LHCN-M2 (cell line): ENCODE data around the gene RBM26. TPM values are rescaled to one million over a fixed set of nuclear protein-coding genes. Genes with fewer than 3 reads are reported as not detected.

Experiments used
- DNase-seq: peaks from one replicate; pipeline ENCODE4 v3.0.0-alpha.2; 2012; ENCODE audit warnings: low read depth
- polyA plus RNA-seq: library from polyadenylated mRNA; unstranded; fragments of >200 nt; gene quantifications from one replicate; pipeline ENCODE4 v1.2.1, GENCODE V29; 2012; ENCODE audit warnings: missing spikeins
- total RNA-seq: library from RNA; depleted of rRNA; stranded (reverse); fragments of >200 nt; gene quantifications from 2 replicates; pipeline ENCODE4 v1.2.3, GENCODE V29; 2014; rRNA removed

The RBM26 gene
- 30.1 and 33.1 TPM in 2 replicates for total RNA-seq
- polyA plus RNA-seq, result 10.1 TPM

DNA sequence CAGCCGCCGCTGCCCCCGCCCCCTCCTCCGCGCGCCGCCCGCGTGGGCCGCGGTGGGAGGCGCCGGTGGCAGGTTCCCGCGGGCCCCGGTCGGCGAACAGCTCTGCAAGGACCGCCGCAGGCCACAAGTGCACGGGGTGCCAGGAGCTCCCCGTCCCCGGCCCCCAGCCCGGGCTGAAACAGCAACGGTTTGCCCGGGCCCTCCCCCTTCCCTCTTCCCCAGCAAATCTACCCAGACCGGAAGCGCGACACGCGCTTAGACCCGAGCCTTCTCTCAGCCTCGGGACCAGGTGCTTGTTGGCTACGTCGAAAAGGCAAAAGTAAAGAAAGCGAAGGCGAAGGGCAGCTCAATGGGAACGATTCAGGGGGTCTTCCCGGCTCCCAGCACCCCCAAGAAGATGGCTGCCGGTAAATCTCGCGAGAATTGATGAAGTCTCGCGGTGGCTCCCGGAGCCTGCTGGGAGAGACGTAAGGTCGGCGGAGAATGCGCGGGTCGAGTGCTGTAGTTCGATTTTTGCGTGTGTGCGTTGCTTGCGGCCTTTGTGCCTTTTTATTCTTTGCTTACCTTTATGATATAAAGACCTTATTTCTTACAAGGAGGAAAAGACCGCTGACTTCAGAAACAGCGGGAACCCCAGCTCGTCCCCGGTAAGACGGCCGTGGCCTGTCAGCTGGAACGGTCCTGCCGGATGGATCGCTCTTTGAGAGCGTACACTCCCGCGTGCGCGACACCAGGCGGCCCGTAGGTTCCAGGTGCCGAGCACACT is at the start of gene RBM26:
Gene RBM26, minus strand, starts transcription at position 425 of the 766 bp plus-strand sequence. CDS start 481 bp downstream, outside the sequence.
- DNase-seq, result peak; percentile 94

- peak; percentile 61 for DNase-seq
These were observed 49.3 kb upstream of the RBM26 start for GRCh38 chr13:79455331-79455730.

DNA sequence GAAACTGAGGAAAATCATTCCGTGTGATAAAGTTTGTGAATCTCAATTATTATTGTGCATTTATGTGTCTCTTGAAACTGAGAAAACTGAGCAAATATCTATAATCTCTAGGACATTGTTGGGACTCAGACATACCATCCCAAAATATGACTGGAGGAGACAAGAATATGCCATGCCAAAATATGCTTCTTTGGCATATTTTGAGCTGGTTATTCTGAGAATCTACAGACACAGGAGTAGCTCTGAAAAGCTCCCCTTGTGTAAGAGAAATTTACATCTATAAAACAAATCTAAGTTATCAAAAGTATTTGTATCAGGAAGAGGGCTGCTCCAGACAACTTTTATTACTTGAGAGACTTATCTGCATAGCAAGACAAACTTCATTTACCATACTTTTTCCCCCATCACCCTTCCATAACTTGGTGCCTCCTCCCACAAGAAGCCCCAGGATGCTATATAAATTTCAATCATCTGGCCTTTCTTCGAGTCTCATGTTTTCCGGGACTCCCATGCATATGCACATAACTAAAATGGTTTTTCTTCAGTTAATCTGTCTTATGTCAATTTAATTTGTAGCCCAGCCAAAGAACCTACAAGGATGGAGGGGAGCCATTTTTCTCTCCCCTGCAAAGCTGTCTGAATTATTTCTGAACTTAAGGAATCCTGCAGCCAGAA is 46.3 kb upstream of the RBM26 start:
- no peak for DNase-seq

- DNase-seq, result peak; percentile 91
These were observed 45.5 kb upstream of the RBM26 start for GRCh38 chr13:79451500-79451962.

DNA sequence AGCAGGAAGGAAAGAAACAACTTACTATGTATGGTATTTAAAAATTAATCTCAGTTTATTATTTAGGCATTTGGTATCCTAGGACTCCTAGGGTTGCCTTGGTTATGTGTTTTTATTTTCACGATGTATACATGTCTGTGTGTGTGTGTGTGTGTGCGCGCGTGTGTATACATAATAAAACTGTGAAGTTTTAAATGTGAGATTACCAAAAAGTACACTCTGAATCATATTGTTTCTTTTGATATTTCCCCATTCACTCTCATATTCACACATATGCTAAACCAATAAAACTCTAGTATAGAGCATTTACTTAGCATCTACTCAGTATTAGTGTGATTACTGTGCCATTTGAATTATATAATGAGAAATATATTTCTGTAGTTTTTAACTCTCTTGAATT is 44.1 kb upstream of the RBM26 start:
- DNase-seq, result no peak

GRCh38 chr13:79448413-79448812 is 42.4 kb upstream of the RBM26 start:
- peak; percentile 28 for DNase-seq

GRCh38 chr13:79447741-79448140 is 41.7 kb upstream of the RBM26 start:
- DNase-seq, result no peak

DNA sequence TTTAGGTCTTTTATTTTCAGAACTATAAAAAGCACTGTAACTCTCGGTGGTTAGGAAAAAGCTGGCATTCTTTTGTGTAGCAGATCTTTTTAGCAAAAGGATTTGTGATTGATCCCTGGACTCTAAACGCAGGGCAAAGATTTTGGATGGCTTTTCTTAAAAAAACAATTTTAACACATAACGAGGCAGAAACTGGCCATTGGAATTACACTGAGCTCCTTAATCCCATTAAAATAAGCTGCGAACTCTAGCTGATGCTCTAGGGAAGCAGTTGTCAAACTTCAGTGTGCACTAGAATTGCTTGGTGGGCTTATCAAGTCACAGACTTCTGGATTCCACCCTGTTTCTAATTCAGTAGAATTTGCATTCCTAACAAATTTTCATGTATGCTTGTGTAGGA is 41.1 kb upstream of the RBM26 start:
- no peak for DNase-seq

DNA sequence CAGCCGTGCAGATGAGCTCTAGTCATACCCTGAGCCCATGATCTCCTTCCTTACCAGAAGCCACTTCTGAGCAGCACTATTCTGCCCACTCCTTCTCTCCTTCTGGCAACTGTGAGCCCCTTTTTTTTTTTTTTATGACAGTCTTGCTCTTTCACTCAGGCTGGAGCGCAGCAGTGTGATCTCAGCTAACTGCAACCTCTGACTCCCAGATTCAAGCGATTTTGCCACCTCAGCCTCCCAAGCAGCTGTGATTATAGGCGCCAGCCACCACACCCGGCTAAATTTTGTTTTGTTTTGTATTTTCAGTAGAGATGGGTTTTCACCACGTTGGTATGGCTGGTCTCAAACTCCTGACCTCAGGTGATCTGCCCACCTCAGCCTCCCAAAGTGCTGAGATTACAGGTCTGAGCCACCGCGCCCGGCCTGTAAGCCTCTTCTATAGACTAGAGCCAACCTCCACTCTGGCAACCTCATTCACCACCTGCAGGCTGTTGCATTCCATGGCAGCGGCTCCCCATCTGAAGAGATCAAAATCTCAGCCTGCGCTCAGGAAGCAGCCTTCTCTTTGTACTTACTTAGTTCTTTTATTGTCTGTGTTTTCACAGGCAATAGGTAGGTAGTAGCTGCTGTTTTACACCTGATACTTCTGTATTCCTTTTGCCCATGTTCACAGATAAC is 40.1 kb upstream of the RBM26 start:
- DNase-seq, result no peak

DNA sequence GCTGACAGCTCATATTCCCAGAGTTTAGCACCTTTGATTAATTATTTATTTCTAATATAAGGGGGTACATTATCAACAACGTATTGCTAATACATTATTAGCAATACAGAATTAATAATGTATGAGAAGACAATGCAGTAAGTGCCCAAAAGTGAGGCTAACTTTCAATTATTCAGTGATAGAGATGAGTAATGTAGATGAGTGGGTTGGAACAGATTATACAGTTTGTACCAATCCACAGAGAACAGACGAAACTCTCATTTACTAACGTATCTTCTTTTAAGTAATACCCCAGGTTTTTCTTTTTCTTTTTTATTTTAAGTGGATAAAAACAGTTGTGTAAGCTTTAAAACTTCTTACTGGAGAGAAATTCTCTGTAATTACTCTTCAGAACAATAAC is 36.7 kb upstream of the RBM26 start:
- DNase-seq, result no peak

DNA sequence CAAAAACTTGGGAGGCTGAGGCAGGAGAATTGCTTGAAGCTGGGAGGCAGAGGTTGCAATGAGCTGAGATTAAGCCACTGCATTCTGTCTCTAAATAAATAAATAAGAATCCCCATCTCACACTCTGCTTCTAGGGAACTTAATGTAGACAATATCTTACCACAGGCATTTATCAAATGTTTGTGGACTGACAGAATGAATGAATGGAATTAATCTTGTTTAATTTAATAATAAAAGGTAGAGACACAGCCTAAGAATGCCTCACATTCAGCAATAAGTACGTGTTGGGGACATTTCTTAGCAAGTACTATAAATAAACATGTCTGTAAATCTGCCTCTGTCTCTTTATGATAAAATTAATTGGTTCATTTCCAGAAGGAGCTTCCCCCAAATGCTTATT is 36.2 kb upstream of the RBM26 start:
- no peak for DNase-seq

- DNase-seq, result no peak
These were observed 35.0 kb upstream of the RBM26 start for GRCh38 chr13:79440958-79441528.

DNA sequence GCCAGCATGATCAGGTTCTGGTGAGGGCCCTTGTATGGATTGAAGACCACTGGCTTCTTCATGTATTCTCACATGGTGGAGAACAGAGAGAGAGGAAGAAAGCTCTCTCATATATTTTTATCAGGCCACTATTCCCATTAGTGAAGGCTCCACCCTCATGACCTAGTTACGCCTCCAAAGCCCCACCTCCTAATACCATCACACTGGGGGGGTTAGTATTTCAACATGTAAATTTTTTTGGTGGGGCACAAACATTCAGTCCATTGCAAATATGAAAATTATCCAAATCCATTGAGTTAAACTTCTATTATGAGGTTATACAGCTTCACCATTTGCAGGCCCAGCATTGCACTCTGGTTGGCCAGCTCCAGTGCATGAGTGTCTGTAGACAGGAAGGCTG is 33.2 kb upstream of the RBM26 start:
- no peak for DNase-seq

DNA sequence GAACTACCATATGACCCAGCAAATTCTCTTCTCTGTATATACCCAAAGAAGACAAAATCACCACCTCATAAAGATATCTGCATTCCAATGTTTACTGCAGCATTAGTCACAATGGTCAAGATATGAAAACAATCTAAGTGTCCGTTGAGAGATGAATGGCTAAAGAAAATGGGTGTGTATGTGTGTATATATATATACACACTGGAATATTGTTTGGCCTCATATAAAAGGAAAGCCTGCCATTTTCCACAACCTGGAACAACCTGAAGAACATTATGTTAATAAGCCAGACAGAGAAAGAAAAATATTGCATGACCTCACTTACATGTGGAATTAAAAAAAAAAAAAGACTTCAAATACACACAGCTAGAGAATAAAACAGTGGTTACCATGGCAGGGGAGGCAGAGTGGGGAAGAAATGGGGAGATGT is 29.5 kb upstream of the RBM26 start:
- DNase-seq, result peak; percentile 73

DNA sequence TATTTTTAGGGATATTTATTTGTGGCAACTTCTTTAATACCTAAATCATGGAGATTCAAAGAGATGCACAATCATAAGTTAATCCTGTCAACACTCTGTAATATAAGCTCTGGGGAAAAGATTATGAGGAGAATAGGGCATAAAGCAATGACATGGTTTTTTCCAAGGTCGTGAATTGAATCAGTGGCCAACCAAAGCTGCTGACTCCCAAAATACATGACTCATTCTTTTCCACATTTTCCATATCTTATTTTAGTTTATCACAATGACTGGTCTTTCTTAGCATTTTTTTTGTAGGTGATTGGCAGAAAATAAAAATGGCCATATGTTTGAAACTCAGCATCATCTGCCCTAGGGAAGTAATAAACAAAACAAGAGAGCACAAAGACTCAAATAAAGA is 28.5 kb upstream of the RBM26 start:
- DNase-seq, result peak; percentile 80

DNA sequence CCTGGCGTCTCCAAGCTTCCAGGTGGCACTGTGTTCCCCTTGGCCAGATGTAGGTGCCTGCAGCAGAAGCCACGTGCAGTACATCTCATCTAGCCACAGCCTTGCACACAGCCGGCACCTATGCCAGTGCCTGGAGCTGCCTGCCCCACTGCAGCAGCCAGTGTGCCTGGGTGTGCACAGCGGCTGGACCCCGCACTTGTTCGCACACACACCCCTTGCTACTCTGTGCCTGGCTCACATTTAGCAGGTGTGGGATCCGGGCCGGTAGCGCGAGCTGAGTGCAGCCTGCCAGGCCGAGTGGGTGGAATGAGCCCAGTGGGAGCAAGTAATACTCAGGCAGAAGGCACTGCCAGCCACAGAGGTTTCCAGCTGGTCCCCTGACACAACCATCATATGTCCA is 26.9 kb upstream of the RBM26 start:
- DNase-seq, result no peak

- no peak for DNase-seq
These were observed 26.0 kb upstream of the RBM26 start for GRCh38 chr13:79432086-79432485.

DNA sequence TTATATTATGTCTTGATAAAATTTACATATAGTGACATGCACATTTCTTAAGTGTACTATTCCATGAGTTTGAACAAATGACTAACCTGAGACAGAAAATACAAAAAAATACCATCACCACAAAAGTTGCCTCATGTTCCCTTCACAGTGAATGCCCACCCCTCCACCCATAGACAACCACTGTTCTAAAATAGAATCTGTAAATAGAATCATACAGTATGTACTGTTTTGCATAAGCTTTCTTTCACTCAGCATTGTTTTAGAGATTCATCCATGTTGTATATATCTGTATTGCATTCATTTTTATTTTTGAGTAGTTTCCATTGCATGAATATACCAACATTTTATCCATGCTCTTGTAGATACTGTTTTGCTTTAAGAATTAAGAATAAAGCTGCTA is 23.3 kb upstream of the RBM26 start:
- no peak for DNase-seq

DNA sequence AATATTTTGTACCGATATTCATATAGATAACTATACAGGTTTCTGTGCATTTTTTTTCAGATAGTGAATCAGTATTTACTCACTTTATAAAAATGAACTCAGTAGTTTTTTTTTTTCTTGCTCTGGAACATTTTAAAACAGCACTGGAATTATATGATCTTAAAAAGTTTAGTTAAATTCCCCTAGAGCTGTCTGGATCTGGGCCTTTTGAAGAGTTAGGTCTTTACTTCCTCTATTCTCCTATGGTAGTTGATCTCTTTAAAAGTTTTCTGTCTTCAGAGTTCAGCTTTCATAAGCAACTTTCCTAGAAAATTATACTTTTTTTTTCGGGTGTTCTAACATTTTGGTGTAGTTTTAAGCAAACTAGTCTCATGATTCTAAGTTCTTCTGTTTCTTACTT is 21.8 kb upstream of the RBM26 start:
- no peak for DNase-seq

DNA sequence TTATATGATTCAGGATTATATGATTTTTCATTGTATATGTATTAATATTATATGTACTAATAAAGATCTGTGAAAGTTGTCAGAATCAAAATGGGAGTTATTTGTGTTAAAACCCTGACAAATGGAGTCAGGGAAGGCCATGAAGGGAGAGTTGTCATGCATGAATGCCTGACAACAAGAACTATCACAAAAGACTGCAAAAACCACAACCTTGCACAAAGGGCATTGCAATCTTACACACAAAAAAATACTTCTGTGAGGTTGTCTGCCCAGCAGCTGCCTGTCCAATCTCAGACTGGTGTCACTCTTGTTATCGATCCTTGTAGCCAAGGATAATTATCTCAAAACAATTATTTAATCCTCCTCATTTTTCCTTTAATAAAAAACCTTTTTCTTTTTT is 21.2 kb upstream of the RBM26 start:
- DNase-seq, result no peak

- DNase-seq, result peak; percentile 59
These were observed 18.0 kb upstream of the RBM26 start for GRCh38 chr13:79423801-79424642.
